Endodermal cell (in vitro differentiated cells): ENCODE results near the gene NLGN1. TPM values are rescaled to one million over a fixed set of nuclear protein-coding genes. Genes with fewer than 3 reads are reported as not detected.

ENCODE experiments used
- DNase-seq: peaks from one replicate; pipeline ENCODE4 v3.0.0-alpha.2; 2017
- H3K27ac ChIP-seq: 2 replicates; pipeline ENCODE4 v1.5.1; 2013; ENCODE audit warnings: mild to moderate bottlenecking, low read depth, low read length, moderate library complexity
- H3K27me3 ChIP-seq: 2 replicates; pipeline ENCODE4 v1.6.1; 2013; ENCODE audit warnings: mild to moderate bottlenecking, low read length, moderate library complexity; ENCODE audit not compliant: insufficient read depth, control insufficient read depth, poor library complexity, severe bottlenecking
- H3K36me3 ChIP-seq: 2 replicates; pipeline ENCODE4 v1.7.0; 2013; ENCODE audit warnings: mild to moderate bottlenecking, low read length, moderate library complexity; ENCODE audit not compliant: control insufficient read depth, insufficient read depth
- H3K4me1 ChIP-seq: one replicate; pipeline ENCODE4 v1.7.0; 2013; ENCODE audit warnings: low read length; ENCODE audit not compliant: control insufficient read depth, insufficient read depth
- H3K4me3 ChIP-seq: 2 replicates; pipeline ENCODE4 v1.5.1; 2013; ENCODE audit warnings: mild to moderate bottlenecking, low read length, moderate library complexity
- H3K9ac ChIP-seq: 2 replicates; pipeline ENCODE4 v1.6.1; 2013; ENCODE audit warnings: mild to moderate bottlenecking, low read length, moderate library complexity; ENCODE audit not compliant: poor library complexity, severe bottlenecking; ENCODE audit errors: extremely low read depth
- H3K9me3 ChIP-seq: 2 replicates; pipeline ENCODE4 v1.6.1; 2013; ENCODE audit warnings: mild to moderate bottlenecking, low read length, moderate library complexity; ENCODE audit not compliant: control insufficient read depth
- H3K27ac Mint-ChIP-seq: 2 replicates; pipeline ENCODE4 v1.8.0; 2020; ENCODE audit warnings: mixed read lengths
- H3K27me3 Mint-ChIP-seq: 2 replicates; pipeline ENCODE4 v1.8.0; 2021; ENCODE audit warnings: mild to moderate bottlenecking, mixed read lengths; ENCODE audit not compliant: insufficient read depth
- H3K36me3 Mint-ChIP-seq: 2 replicates; pipeline ENCODE4 v1.8.0; 2020; ENCODE audit warnings: low read depth, mixed read lengths
- H3K4me1 Mint-ChIP-seq: 2 replicates; pipeline ENCODE4 v1.8.0; 2020; ENCODE audit warnings: mixed read lengths
- H3K4me3 Mint-ChIP-seq: 2 replicates; pipeline ENCODE4 v1.8.0; 2020; ENCODE audit warnings: mild to moderate bottlenecking, moderate library complexity, mixed read lengths
- H3K9me3 Mint-ChIP-seq: 2 replicates; pipeline ENCODE4 v1.8.0; 2020; ENCODE audit warnings: mild to moderate bottlenecking, mixed read lengths
- WGBS, 2 experiments: methylation state at CpG; one replicate each; pipeline versions ENCODE4 v1.1.5 to v1.1.7; 2013; ENCODE audit warnings: missing lambda C conversion rate in 2 of 2, mixed read lengths in 1 of 2; ENCODE audit not compliant: insufficient coverage in 1 of 2, insufficient read length in 1 of 2; 5-methylcytosine and 5-hydroxymethylcytosine counted together
- total RNA-seq, 2 donors: library from RNA; stranded (reverse); fragmentation: NEBNext Ultra II Directional in 1 of 2; extraction: Animal tissue kit (Norgen Biotek cat#: 25700) in 1 of 2; gene quantifications; 2 replicates in 1 of 2; 3 replicates in 1 of 2; pipeline ENCODE4 v1.2.1, GENCODE V29; 2021
- TF ChIP-seq, protein P1 (sequence below): fragments of 200-600 bp; sonication (generic); conservative IDR thresholded peaks from 2 replicates; pipeline ENCODE4 v1.5.0; 2021; ENCODE audit warnings: antibody characterized with exemption, mild to moderate bottlenecking

NLGN1 gene
- total RNA-seq, 2 donors from 2014 or later: 3.4 to 14.3 TPM

DNA sequence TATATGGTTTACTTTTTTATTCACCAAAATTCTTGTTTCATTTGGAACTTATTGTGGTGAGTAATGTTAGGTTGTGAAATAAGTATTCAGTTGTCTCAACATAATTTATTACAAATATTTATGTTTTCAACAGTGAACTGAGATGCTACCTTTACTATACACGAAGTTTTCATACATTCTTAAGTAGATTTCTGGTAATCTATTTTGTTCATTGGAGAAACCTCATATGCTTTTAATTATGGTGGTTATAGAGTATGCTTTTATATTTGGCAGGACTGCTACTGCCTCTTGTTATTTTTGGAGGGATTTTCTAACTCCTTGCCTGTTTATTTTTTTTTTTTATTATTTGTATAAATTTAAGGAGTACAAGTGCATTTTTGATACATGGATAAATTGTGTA, 253.1 kb downstream of the NLGN1 start:
- Histone ChIP-seq H3K4me1 (no peaks in the 10 kb centered on the region), H3K9ac (no peak overlapping the region), H3K36me3 (no peaks in the 10 kb centered on the region), H3K27ac (no peak overlapping the region), H3K4me3 (no peak overlapping the region), H3K9me3 (no peaks in the 10 kb centered on the region), H3K27me3 (no peaks in the 10 kb centered on the region)
- Mint-ChIP-seq H3K4me1 (peaks cover 10% of the 10 kb centered on the region), H3K27ac (no peak overlapping the region), H3K4me3 (no peak overlapping the region), H3K36me3 (no peaks in the 10 kb centered on the region), H3K9me3 (no peaks in the 10 kb centered on the region), H3K27me3 (no peaks in the 10 kb centered on the region)
- DNase-seq: no peak
- WGBS, 2 experiments: 100% methylated on average over 1 of the region's 1 CpG; no CpG with 5 or more reads in 1 of the 2 experiments
- TF ChIP-seq, protein P1, sequence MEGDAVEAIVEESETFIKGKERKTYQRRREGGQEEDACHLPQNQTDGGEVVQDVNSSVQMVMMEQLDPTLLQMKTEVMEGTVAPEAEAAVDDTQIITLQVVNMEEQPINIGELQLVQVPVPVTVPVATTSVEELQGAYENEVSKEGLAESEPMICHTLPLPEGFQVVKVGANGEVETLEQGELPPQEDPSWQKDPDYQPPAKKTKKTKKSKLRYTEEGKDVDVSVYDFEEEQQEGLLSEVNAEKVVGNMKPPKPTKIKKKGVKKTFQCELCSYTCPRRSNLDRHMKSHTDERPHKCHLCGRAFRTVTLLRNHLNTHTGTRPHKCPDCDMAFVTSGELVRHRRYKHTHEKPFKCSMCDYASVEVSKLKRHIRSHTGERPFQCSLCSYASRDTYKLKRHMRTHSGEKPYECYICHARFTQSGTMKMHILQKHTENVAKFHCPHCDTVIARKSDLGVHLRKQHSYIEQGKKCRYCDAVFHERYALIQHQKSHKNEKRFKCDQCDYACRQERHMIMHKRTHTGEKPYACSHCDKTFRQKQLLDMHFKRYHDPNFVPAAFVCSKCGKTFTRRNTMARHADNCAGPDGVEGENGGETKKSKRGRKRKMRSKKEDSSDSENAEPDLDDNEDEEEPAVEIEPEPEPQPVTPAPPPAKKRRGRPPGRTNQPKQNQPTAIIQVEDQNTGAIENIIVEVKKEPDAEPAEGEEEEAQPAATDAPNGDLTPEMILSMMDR: no peak

DNA sequence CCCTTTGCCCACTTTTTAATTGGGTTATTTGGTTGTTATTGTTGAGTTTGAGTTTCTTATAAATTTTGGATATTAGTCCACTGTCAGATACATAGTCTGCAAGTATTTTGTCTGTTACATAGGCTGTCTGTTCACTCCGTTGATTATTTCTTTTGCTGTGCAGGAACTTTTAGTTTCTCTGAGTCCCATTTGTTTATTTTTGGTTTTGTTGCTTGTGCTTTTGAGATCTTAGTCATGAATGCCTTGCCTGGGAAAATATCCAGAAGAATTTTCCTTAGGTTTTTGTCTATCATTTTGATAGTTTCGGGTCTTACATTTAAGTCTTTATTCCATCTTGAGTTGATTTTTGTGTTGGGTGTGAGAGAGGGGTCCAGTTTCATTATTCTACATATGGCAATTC, 254.5 kb downstream of the NLGN1 start:
- H3K4me1 Mint-ChIP-seq: peaks cover 10% of the 10 kb centered on the region
- Histone ChIP-seq H3K4me1 (no peaks in the 10 kb centered on the region), H3K4me3 (no peak overlapping the region), H3K36me3 (no peaks in the 10 kb centered on the region), H3K27me3 (no peaks in the 10 kb centered on the region), H3K9me3 (no peaks in the 10 kb centered on the region), H3K27ac (no peak overlapping the region), H3K9ac (no peak overlapping the region)
- H3K9me3 Mint-ChIP-seq: no peaks in the 10 kb centered on the region
- no peaks in the 10 kb centered on the region for H3K27me3 Mint-ChIP-seq
- no peaks in the 10 kb centered on the region for H3K36me3 Mint-ChIP-seq
- H3K27ac Mint-ChIP-seq: no peak overlapping the region
- TF ChIP-seq, protein P1: no peak
- no peak overlapping the region for H3K4me3 Mint-ChIP-seq
- no peak for DNase-seq
- WGBS, 2 experiments: 92% methylated on average over 2 of the region's 2 CpGs; no CpG with 5 or more reads in 1 of the 2 experiments

DNA sequence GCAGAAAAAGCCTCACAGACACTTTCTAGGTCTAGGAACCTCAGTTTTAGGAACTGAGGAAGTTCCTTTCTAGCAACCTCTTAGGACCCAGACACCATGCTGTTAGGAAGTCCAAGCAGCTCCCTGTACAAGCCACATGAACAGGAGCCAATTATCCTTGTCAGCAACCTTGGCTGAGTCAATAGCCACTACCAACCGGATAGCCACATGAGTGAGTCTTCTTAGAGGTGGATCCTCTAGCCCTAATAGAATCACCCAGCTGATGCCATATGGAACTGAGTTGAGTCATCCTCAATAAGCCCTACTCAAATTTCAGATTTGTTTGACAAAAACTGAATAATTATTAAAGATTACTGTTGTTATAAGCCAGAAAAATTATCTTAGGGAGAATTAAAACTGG, 256.2 kb downstream of the NLGN1 start:
- Histone ChIP-seq H3K4me1 (peaks cover 3% of the 10 kb centered on the region), H3K9me3 (no peaks in the 10 kb centered on the region), H3K36me3 (no peaks in the 10 kb centered on the region), H3K27ac (no peak overlapping the region), H3K27me3 (no peaks in the 10 kb centered on the region), H3K4me3 (no peak overlapping the region), H3K9ac (no peak overlapping the region)
- no peak for DNase-seq
- Mint-ChIP-seq H3K4me3 (no peak overlapping the region), H3K27ac (no peak overlapping the region), H3K9me3 (no peaks in the 10 kb centered on the region), H3K4me1 (peaks cover 3% of the 10 kb centered on the region), H3K36me3 (no peaks in the 10 kb centered on the region), H3K27me3 (no peaks in the 10 kb centered on the region)
- WGBS, 2 experiments: 100% methylated on average over 1 of the region's 1 CpG; no CpG with 5 or more reads in 1 of the 2 experiments
- TF ChIP-seq, protein P1: no peak
